Neural cell (in vitro differentiated cells): Measurements from ENCODE around the gene PRSS57. TPM values are rescaled to one million over a fixed set of nuclear protein-coding genes. Genes with fewer than 3 reads are reported as not detected.

Experiments
- H2AFZ ChIP-seq: fragments of 200-600, 300-800 bp; sonication (generic), shearing (Covaris generic); 2 replicates; pipeline ENCODE4 v1.6.0; 2014; ENCODE audit warnings: low read depth, mild to moderate bottlenecking, antibody characterized with exemption, low read length, moderate library complexity
- H3F3A ChIP-seq: fragments of 200-600 bp; shearing (Covaris generic); 2 replicates; pipeline ENCODE4 v1.6.1; 2016; ENCODE audit warnings: mild to moderate bottlenecking, moderate library complexity, mixed read lengths, antibody characterized with exemption, low read length; ENCODE audit not compliant: insufficient read depth, poor library complexity, severe bottlenecking
- H3K27ac ChIP-seq: fragments of 200-600, 300-800 bp; sonication (generic), shearing (Covaris generic); 2 replicates; pipeline ENCODE4 v1.5.1; 2014; ENCODE audit warnings: mild to moderate bottlenecking, low read length, moderate library complexity
- H3K27me3 ChIP-seq: fragments of 300-800, 200-600 bp; sonication (generic), shearing (Covaris generic); 2 replicates; pipeline ENCODE4 v1.6.0; 2014; ENCODE audit warnings: mild to moderate bottlenecking, low read depth, low read length, moderate library complexity; ENCODE audit not compliant: insufficient read depth
- H3K36me3 ChIP-seq: fragments of 300-800, 200-600 bp; sonication (generic), shearing (Covaris generic); 2 replicates; pipeline ENCODE4 v1.5.1; 2014; ENCODE audit warnings: mild to moderate bottlenecking, antibody characterized with exemption, low read length, moderate library complexity; ENCODE audit not compliant: insufficient read depth
- H3K4me2 ChIP-seq: fragments of 300-800, 200-600 bp; sonication (generic), shearing (Covaris generic); 2 replicates; pipeline ENCODE4 v1.6.0; 2014; ENCODE audit warnings: mild to moderate bottlenecking, low read length
- H3K4me3 ChIP-seq: fragments of 300-800, 200-600 bp; sonication (generic), shearing (Covaris generic); 2 replicates; pipeline ENCODE4 v1.5.1; 2014; ENCODE audit warnings: mild to moderate bottlenecking, low read length, moderate library complexity
- H3K79me2 ChIP-seq: fragments of 200-600 bp; shearing (Covaris generic); replicated peaks from 2 replicates; pipeline ENCODE4 v1.6.0; 2014; ENCODE audit warnings: mild to moderate bottlenecking, low read length, moderate library complexity; ENCODE audit not compliant: insufficient read depth
- H3K9ac ChIP-seq: fragments of 300-800, 200-600 bp; sonication (generic), shearing (Covaris generic); 2 replicates; pipeline ENCODE4 v1.6.1; 2016; ENCODE audit warnings: mild to moderate bottlenecking, low read length, mixed read lengths
- H3K9me2 ChIP-seq: fragments of 200-600 bp; shearing (Covaris generic); 2 replicates; pipeline ENCODE4 v1.6.1; 2016; ENCODE audit warnings: mild to moderate bottlenecking, low read length, mixed read lengths; ENCODE audit not compliant: insufficient read depth
- H3K9me3 ChIP-seq: fragments of 200-600, 300-800 bp; sonication (generic), shearing (Covaris generic); 2 replicates; pipeline ENCODE4 v1.6.1; 2016; ENCODE audit warnings: mild to moderate bottlenecking, mixed run types, low read length, moderate library complexity, mixed read lengths
- H4K20me1 ChIP-seq: fragments of 200-600 bp; shearing (Covaris generic); 2 replicates; pipeline ENCODE4 v1.6.1; 2016; ENCODE audit warnings: mild to moderate bottlenecking, mixed run types; ENCODE audit not compliant: insufficient read depth
- CTCF ChIP-seq: fragments of 450-650 bp; IDR thresholded peaks from 2 replicates; pipeline ENCODE4 v1.5.1; 2014; ENCODE audit warnings: antibody characterized with exemption, mild to moderate bottlenecking, moderate library complexity; ENCODE audit not compliant: poor library complexity, severe bottlenecking
- EP300 ChIP-seq: fragments of 450-650 bp; conservative IDR thresholded peaks from 2 replicates; pipeline ENCODE4 v1.6.1; 2014; ENCODE audit warnings: antibody characterized with exemption, mild to moderate bottlenecking, moderate library complexity; ENCODE audit not compliant: poor library complexity, severe bottlenecking
- EZH2 ChIP-seq: fragments of 200-600, 300-800 bp; shearing (Covaris generic), sonication (generic); IDR thresholded peaks from 2 replicates; pipeline ENCODE4 v1.6.1; 2014; ENCODE audit warnings: antibody characterized with exemption, low read length, borderline replicate concordance, mild to moderate bottlenecking; ENCODE audit not compliant: insufficient read depth, poor library complexity, severe bottlenecking
- MXI1 ChIP-seq: fragments of 450-650 bp; conservative IDR thresholded peaks from 2 replicates; pipeline ENCODE4 v1.6.1; 2014; ENCODE audit warnings: antibody characterized with exemption, mild to moderate bottlenecking; ENCODE audit not compliant: poor library complexity, severe bottlenecking
- POLR2AphosphoS5 ChIP-seq: IDR thresholded peaks from 2 replicates; pipeline ENCODE4 v1.6.1; 2012
- RAD21 ChIP-seq: fragments of 450-650 bp; conservative IDR thresholded peaks from 2 replicates; pipeline ENCODE4 v1.6.1; 2014; ENCODE audit warnings: antibody characterized with exemption, mild to moderate bottlenecking, moderate library complexity
- SMC3 ChIP-seq: fragments of 450-650 bp; conservative IDR thresholded peaks from 2 replicates; pipeline ENCODE4 v1.6.1; 2014; ENCODE audit warnings: antibody characterized with exemption, mild to moderate bottlenecking, moderate library complexity; ENCODE audit not compliant: poor library complexity
- TAF1 ChIP-seq: IDR thresholded peaks from 2 replicates; pipeline ENCODE4 v1.6.1; 2012; ENCODE audit warnings: low read depth
- polyA plus RNA-seq: library from polyadenylated mRNA; depleted of rRNA; stranded (reverse); fragments of >200 nt; gene quantifications from 2 replicates; pipeline ENCODE4 v1.2.3, GENCODE V29; 2014
- TF ChIP-seq, protein P1 (sequence below): IDR thresholded peaks from 2 replicates; pipeline ENCODE4 v1.6.1; 2012; ENCODE audit warnings: borderline replicate concordance

The PRSS57 gene
- polyA plus RNA-seq, 1 donor from 2014 or later, result not detected

DNA sequence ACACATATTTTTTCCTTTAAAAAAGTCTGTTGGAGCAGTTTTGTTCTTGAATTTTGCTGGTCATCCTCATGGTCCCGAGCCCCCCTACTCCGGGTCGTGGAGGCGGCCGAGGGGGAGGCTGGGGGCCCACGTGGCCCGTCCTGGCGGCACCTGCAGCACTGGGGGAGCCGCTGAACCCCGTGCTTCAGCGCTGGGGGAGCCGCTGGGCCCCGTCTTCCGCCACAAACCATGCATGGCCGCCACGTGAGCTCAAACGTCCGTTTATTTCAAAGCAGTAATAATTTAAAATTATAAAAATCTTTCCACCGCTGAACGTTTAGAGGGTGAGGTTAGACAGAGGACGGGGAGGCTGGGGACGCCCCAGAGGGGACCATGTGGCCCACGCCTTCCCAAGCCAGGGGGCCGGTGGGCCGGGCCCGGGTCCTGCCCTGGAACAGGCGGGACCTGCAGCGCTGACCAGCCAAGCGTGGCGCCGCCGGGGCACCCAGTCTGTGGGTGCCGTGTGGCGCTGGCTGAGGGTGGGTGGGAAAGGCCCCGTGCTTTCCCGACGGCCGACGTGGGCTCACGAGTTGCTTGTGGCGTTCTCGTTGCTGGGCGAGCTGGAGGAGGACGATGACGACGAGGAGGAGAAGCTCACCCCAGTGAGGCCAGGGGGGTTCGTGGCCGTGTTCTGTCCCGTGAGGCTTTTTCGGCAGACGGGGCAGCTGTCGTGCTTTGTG, 47.5 kb downstream of the PRSS57 start:
- no peak overlapping the region for H3K9ac ChIP-seq

GRCh38 chr19:646779-647565, 48.3 kb downstream of the PRSS57 start:
- Histone ChIP-seq H3K27ac (no peak overlapping the region), H3K9ac (no peak overlapping the region), H3F3A (no peaks in the 10 kb centered on the region), H3K36me3 (no peaks in the 10 kb centered on the region), H3K27me3 (no peaks in the 10 kb centered on the region), H2AFZ (no peak overlapping the region), H3K4me2 (no peak overlapping the region), H3K79me2 (no peaks in the 10 kb centered on the region), H3K9me3 (no peaks in the 10 kb centered on the region), H4K20me1 (no peaks in the 10 kb centered on the region), H3K4me3 (no peak overlapping the region), H3K9me2 (no peaks in the 10 kb centered on the region)
- TF ChIP-seq POLR2AphosphoS5 (no peak), EZH2 (no peak), SMC3 (no peak), TAF1 (no peak), EP300 (no peak), MXI1 (no peak), RAD21 (no peak)
- TF ChIP-seq, protein P1, sequence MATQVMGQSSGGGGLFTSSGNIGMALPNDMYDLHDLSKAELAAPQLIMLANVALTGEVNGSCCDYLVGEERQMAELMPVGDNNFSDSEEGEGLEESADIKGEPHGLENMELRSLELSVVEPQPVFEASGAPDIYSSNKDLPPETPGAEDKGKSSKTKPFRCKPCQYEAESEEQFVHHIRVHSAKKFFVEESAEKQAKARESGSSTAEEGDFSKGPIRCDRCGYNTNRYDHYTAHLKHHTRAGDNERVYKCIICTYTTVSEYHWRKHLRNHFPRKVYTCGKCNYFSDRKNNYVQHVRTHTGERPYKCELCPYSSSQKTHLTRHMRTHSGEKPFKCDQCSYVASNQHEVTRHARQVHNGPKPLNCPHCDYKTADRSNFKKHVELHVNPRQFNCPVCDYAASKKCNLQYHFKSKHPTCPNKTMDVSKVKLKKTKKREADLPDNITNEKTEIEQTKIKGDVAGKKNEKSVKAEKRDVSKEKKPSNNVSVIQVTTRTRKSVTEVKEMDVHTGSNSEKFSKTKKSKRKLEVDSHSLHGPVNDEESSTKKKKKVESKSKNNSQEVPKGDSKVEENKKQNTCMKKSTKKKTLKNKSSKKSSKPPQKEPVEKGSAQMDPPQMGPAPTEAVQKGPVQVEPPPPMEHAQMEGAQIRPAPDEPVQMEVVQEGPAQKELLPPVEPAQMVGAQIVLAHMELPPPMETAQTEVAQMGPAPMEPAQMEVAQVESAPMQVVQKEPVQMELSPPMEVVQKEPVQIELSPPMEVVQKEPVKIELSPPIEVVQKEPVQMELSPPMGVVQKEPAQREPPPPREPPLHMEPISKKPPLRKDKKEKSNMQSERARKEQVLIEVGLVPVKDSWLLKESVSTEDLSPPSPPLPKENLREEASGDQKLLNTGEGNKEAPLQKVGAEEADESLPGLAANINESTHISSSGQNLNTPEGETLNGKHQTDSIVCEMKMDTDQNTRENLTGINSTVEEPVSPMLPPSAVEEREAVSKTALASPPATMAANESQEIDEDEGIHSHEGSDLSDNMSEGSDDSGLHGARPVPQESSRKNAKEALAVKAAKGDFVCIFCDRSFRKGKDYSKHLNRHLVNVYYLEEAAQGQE, result no peak

More for the DNA sequence above, 47.5 kb downstream of the PRSS57 start:
- no peaks in the 10 kb centered on the region for H3K9me2 ChIP-seq
- no peaks in the 10 kb centered on the region for H3K9me3 ChIP-seq
- TF ChIP-seq TAF1 (no peak), EZH2 (no peak), CTCF (no peak), MXI1 (no peak)
- TF ChIP-seq, protein P1, result no peak
- no peak overlapping the region for H3K27ac ChIP-seq
- H2AFZ ChIP-seq, result no peak overlapping the region
- no peaks in the 10 kb centered on the region for H3K79me2 ChIP-seq
- H3K36me3 ChIP-seq, result no peaks in the 10 kb centered on the region
- H3F3A ChIP-seq, result no peaks in the 10 kb centered on the region
- H3K4me2 ChIP-seq, result no peak overlapping the region
- no peak overlapping the region for H3K4me3 ChIP-seq
- H3K27me3 ChIP-seq, result no peaks in the 10 kb centered on the region
- H4K20me1 ChIP-seq, result no peaks in the 10 kb centered on the region
